Activated CD4-positive, CD25-positive, alpha-beta regulatory T cell treated with anti-CD3 and anti-CD28 coated beads, Interleukin-2, amount 50 U/mL, for 24 hours (primary cell): ENCODE measurements around the gene SUN3.

Source experiments
- ATAC-seq, 2 donors: fragments of 150-1000 bp; cut with Tn5 transposase; one replicate each; pipeline ENCODE4 v1.10.0; 2021; ENCODE audit warnings: mild to moderate bottlenecking in 1 of 2, moderate library complexity in 1 of 2

SUN3 gene

GRCh38 chr7:47973739-47974138 lies 55.2 kb downstream of the SUN3 start:
- peak; percentile 37 to 51 for ATAC-seq

- ATAC-seq: no peak
These were observed 58.1 kb downstream of the SUN3 start for GRCh38 chr7:47970761-47971160.

- peak; percentile 69 to 70 for ATAC-seq
These were observed 59.8 kb downstream of the SUN3 start for GRCh38 chr7:47968847-47969774.

GRCh38 chr7:47967708-47968107 lies 61.2 kb downstream of the SUN3 start:
- no peak for ATAC-seq

- ATAC-seq: no peak
These were observed 61.8 kb downstream of the SUN3 start for GRCh38 chr7:47967123-47967522.

GRCh38 chr7:47965456-47965855 lies 63.5 kb downstream of the SUN3 start:
- ATAC-seq: no peak

- ATAC-seq: no peak
These were observed 66.6 kb downstream of the SUN3 start for GRCh38 chr7:47962262-47962661.

- ATAC-seq: no peak
These were observed 71.8 kb downstream of the SUN3 start for GRCh38 chr7:47957156-47957555.

GRCh38 chr7:47956220-47956619 lies 72.7 kb downstream of the SUN3 start:
- ATAC-seq: no peak

GRCh38 chr7:47954231-47954911 lies 74.5 kb downstream of the SUN3 start:
- ATAC-seq: no peak

- ATAC-seq: no peak
These were observed 75.1 kb downstream of the SUN3 start for GRCh38 chr7:47953822-47954221.

GRCh38 chr7:47952224-47952623 lies 76.7 kb downstream of the SUN3 start:
- ATAC-seq: no peak

- no peak for ATAC-seq
These were observed 77.5 kb downstream of the SUN3 start for GRCh38 chr7:47951374-47951773.

GRCh38 chr7:47950714-47951113 lies 78.2 kb downstream of the SUN3 start:
- no peak for ATAC-seq

GRCh38 chr7:47949703-47950102 lies 79.2 kb downstream of the SUN3 start:
- no peak for ATAC-seq

GRCh38 chr7:47948141-47948790 lies 80.6 kb downstream of the SUN3 start, which contains the start of gene PKD1L1:
Gene PKD1L1 (minus strand): TSS chr7:47948466. CDS start chr7:47948440, 26 bp downstream.
- no peak for ATAC-seq

- ATAC-seq: no peak
These were observed 81.6 kb downstream of the SUN3 start for GRCh38 chr7:47947355-47947749.

- ATAC-seq: peak in 1 of 2 donors; percentile 10
These were observed 82.1 kb downstream of the SUN3 start for GRCh38 chr7:47946581-47947354.

- ATAC-seq: no peak
These were observed 83.5 kb downstream of the SUN3 start for GRCh38 chr7:47945261-47946015.

- no peak for ATAC-seq
These were observed 84.2 kb downstream of the SUN3 start for GRCh38 chr7:47944536-47945260.
